Glutamatergic neuron (in vitro differentiated cells): ENCODE results near the gene PDE10A. TPM values are rescaled to one million over a fixed set of nuclear protein-coding genes. Genes with fewer than 3 reads are reported as not detected.

Experiments used
- DNase-seq: peaks from one replicate; pipeline ENCODE4 v3.0.0; 2022
- H3K27ac Mint-ChIP-seq: one replicate; pipeline ENCODE4 v1.8.0; 2020; ENCODE audit warnings: mild to moderate bottlenecking, mixed read lengths, inconsistent platforms; ENCODE audit not compliant: unreplicated experiment
- H3K27me3 Mint-ChIP-seq: one replicate; pipeline ENCODE4 v1.8.0; 2020; ENCODE audit warnings: mild to moderate bottlenecking, moderate library complexity, mixed read lengths, inconsistent platforms; ENCODE audit not compliant: unreplicated experiment
- H3K36me3 Mint-ChIP-seq: one replicate; pipeline ENCODE4 v1.8.0; 2020; ENCODE audit warnings: mild to moderate bottlenecking, mixed read lengths, inconsistent platforms; ENCODE audit not compliant: unreplicated experiment
- H3K4me1 Mint-ChIP-seq: one replicate; pipeline ENCODE4 v1.8.0; 2020; ENCODE audit warnings: mild to moderate bottlenecking, low read depth, mixed read lengths, inconsistent platforms; ENCODE audit not compliant: unreplicated experiment
- H3K4me3 Mint-ChIP-seq: one replicate; pipeline ENCODE4 v1.8.0; 2020; ENCODE audit warnings: mild to moderate bottlenecking, mixed read lengths, inconsistent platforms; ENCODE audit not compliant: unreplicated experiment
- H3K9me3 Mint-ChIP-seq: one replicate; pipeline ENCODE4 v1.8.0; 2020; ENCODE audit warnings: mild to moderate bottlenecking, moderate library complexity, mixed read lengths, inconsistent platforms; ENCODE audit not compliant: unreplicated experiment
- total RNA-seq: library from RNA; stranded (reverse); fragmentation: NEBNext Ultra II Directional; extraction: Animal tissue kit (Norgen Biotek cat#: 25700); gene quantifications from one replicate; pipeline ENCODE4 v1.2.1, GENCODE V29; 2021; ENCODE audit not compliant: unreplicated experiment
- TF ChIP-seq, protein P1 (sequence below): fragments of 200-600 bp; sonication (generic); IDR thresholded peaks from one replicate; pipeline ENCODE4 v1.5.0; 2021; ENCODE audit not compliant: partially characterized antibody, unreplicated experiment

Gene PDE10A
- total RNA-seq, 1 donor from 2014 or later = 24.5 TPM

DNA sequence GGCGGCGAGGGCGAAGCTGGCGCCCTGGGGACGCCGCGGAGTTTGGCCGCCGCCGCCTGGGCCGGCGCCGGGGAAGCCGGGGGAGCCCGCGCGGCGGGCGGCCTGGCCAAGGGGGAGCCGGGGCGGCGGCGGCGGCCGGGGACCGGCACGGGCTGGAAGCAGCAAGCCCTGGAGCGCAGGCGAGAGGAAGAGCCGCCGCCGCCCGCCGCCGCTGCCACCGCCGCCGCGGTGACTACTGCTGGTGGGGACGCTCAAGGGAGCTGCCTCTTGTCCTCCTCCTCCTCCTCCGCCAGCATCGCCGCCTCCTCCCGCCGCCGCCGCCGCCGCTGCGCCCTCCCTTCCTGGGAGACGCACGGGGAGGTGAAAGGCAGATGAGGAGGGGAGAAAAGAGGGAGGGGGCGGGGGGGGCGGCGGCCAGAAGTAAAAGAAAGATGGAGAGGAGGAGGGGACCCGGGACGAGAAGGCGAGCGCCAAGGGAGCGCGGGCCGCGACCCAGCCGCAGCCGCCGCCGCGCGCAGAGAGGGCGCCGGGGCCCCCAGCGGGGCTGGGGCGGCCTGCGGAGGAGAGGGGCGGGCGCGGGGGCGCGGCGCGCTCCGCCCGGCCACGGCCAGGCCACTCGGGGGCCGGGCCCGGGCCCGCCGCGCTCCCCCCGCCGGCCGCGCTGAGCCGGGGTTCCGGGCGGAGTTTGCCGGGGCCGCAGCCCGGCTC, 846 bp downstream of the PDE10A start:
- no peak overlapping the region for H3K27ac Mint-ChIP-seq
- peaks cover 8% of the 10 kb centered on the region for H3K9me3 Mint-ChIP-seq
- peaks cover 19% of the 10 kb centered on the region for H3K4me1 Mint-ChIP-seq
- H3K27me3 Mint-ChIP-seq = peaks cover 18% of the 10 kb centered on the region
- H3K36me3 Mint-ChIP-seq = no peaks in the 10 kb centered on the region
- peak; percentile 73 for DNase-seq
- TF ChIP-seq, protein P1, sequence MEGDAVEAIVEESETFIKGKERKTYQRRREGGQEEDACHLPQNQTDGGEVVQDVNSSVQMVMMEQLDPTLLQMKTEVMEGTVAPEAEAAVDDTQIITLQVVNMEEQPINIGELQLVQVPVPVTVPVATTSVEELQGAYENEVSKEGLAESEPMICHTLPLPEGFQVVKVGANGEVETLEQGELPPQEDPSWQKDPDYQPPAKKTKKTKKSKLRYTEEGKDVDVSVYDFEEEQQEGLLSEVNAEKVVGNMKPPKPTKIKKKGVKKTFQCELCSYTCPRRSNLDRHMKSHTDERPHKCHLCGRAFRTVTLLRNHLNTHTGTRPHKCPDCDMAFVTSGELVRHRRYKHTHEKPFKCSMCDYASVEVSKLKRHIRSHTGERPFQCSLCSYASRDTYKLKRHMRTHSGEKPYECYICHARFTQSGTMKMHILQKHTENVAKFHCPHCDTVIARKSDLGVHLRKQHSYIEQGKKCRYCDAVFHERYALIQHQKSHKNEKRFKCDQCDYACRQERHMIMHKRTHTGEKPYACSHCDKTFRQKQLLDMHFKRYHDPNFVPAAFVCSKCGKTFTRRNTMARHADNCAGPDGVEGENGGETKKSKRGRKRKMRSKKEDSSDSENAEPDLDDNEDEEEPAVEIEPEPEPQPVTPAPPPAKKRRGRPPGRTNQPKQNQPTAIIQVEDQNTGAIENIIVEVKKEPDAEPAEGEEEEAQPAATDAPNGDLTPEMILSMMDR = no peak
- peak overlapping the region; percentile 82 for H3K4me3 Mint-ChIP-seq

DNA sequence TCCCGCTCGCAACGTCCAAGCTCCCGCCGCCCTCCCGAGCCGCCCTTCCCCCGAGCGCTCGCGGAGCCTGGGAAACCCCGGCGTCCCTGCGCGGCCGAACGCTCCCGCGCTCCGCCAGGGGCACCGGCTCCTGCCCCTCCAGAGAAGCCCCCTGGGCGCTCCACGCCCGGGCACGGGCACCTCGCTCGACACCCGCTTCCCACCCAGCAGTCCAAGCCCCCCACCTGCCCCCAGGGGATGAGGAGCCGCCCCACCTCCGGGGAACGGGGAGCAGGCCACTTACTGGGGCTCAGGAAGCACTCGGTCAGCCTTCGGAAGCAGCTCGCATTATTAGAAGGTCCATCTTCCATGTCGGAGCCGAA, 1.4 kb downstream of the PDE10A start:
- DNase-seq = peak; percentile 53
- H3K27ac Mint-ChIP-seq = no peak overlapping the region

DNA sequence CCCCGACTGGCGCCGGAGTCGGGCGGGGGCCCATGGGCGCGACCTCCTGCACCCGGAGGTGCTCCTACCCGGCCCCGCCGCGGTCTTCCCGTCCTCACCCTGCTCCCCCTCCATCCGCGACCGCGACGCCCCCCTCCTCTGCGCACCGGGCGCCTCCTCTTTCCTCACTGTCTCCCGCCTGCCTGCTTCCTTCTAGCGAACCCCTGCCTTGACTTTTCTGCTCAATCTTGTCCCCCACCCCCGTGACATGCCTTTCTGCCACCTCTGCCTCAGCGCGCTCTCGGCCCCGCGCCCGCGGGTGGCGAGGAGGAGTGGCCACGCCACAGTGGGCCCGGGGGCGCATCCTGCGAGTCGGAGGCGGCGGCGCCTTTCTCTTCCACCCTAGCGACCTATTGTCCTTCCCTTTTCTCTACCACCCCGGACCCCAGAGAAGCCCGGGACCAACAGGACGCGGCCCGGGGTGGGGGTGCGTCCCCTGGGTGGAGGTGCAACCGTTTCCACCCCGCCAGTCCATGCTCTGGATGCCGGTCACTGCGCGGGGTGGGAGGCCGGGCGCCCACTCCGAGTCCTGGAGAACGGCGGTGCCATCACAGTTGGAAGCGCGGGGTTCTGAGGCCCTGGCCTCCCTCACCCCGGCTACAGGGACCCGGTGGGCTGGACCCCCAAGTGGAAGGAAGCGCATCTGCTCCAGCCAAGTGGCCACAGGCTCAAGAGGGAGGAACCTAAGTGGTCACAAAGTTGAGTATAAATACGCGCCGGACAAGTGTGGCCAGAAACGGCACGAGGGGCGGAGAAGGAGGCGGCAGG, 2.0 kb downstream of the PDE10A start:
- peak overlapping the region; percentile 87 for H3K4me3 Mint-ChIP-seq
- TF ChIP-seq, protein P1 = no peak
- no peak for DNase-seq
- peaks cover 18% of the 10 kb centered on the region for H3K27me3 Mint-ChIP-seq
- H3K27ac Mint-ChIP-seq = peak overlapping the region; percentile 43
- H3K36me3 Mint-ChIP-seq = no peaks in the 10 kb centered on the region
- peaks cover 19% of the 10 kb centered on the region for H3K4me1 Mint-ChIP-seq
- H3K9me3 Mint-ChIP-seq = peaks cover 8% of the 10 kb centered on the region

More for the DNA sequence above, 1.4 kb downstream of the PDE10A start:
- Mint-ChIP-seq H3K36me3 (no peaks in the 10 kb centered on the region), H3K4me3 (peak overlapping the region; percentile 68), H3K9me3 (peaks cover 8% of the 10 kb centered on the region), H3K27me3 (peaks cover 18% of the 10 kb centered on the region), H3K4me1 (peaks cover 19% of the 10 kb centered on the region)
- TF ChIP-seq, protein P1 = no peak

DNA sequence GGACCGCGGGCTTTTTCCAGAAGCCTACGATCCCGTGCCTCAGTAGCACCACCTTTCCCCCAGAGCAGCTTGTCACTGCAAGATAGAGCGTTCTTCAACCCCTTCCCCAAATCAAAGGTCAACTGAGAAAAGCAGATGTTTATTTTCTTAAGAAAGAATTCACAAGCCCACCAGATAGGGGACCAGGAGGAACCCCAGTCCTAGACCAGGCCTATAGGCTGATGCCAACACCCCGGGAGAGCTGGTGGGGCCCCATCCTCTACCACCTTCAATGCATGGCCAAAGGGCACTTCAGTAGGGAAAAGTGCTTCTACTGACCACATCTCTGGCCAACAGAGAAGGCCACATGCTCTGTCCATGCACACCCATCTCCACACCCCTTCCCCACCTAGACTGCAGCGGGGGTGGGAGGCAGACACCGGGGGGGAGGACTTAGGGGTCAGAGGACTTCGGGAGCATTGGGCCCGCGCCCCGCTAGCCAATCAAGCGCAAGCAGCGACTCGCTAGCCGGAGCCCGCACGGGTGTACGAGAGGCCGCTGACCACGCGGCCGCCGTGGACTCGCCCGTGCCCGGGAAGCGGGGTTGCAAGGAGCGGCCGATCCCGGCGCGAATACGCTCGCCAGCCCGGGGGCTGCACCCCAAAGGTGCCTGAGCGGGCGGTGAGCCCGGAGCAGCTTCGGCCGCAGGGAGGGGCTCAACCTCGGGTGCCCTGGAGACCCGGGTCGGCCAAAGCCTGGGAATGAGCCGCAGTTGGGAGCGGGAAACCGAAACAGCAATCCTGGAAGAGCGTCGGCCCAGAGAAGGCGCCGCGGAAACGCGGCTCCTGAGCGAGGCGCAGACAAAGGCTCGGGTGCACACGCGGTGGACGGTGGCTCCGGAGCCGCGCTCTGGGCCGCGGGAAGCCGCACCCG, 2.8 kb downstream of the PDE10A start:
- Mint-ChIP-seq H3K36me3 (no peaks in the 10 kb centered on the region), H3K9me3 (peaks cover 8% of the 10 kb centered on the region), H3K4me1 (peaks cover 18% of the 10 kb centered on the region), H3K27me3 (peaks cover 15% of the 10 kb centered on the region), H3K4me3 (peak overlapping the region; percentile 93), H3K27ac (peak overlapping the region; percentile 72)
- peak; percentile 56 for DNase-seq
- TF ChIP-seq, protein P1 = no peak
